Upper lobe of left lung (tissue), 6 donors: ENCODE measurements around the gene SZRD1. TPM values are rescaled to one million over a fixed set of nuclear protein-coding genes. Genes with fewer than 3 reads are reported as not detected.

Experiments used
- ATAC-seq, 2 donors: fragments of 200-7000 bp; cut with Tn5 transposase; one replicate each; pipeline ENCODE4 v1.9.1; 2022; ENCODE audit warnings: mild to moderate bottlenecking in 2 of 2, moderate library complexity in 2 of 2; ENCODE audit not compliant: low FRiP score in 2 of 2
- DNase-seq, 2 donors: peaks; one replicate each; pipeline ENCODE4 v3.0.0-alpha.2; 2019 to 2020
- H3K27ac ChIP-seq, 4 donors: fragments of 200-600 bp; sonication (generic); one replicate each; pipeline ENCODE4 v1.5.1; 2016 to 2019
- H3K27me3 ChIP-seq, 4 donors: fragments of 200-600 bp; sonication (generic); one replicate each; pipeline ENCODE4 v1.5.1; 2017 to 2019
- H3K36me3 ChIP-seq, 4 donors: fragments of 200-600 bp; sonication (generic); one replicate each; pipeline ENCODE4 v1.5.1; 2016 to 2019
- H3K4me1 ChIP-seq, 4 donors: fragments of 200-600 bp; sonication (generic); one replicate each; pipeline ENCODE4 v1.5.1; 2018 to 2019
- H3K4me3 ChIP-seq, 4 donors: fragments of 200-600 bp; sonication (generic); one replicate each; pipeline ENCODE4 v1.5.1; 2017 to 2019; ENCODE audit warnings: mild to moderate bottlenecking in 2 of 4, moderate library complexity in 1 of 4
- H3K9me3 ChIP-seq, 4 donors: fragments of 200-600 bp; sonication (generic); one replicate each; pipeline ENCODE4 v1.5.1; 2018 to 2019
- EP300 ChIP-seq, 4 donors: sonication (generic); formaldehyde crosslinking; IDR thresholded peaks; one replicate each; pipeline ENCODE4 v1.5.1; 2017; ENCODE audit warnings: antibody characterized with exemption in 4 of 4, control low read depth in 2 of 4
- POLR2A ChIP-seq, 4 donors: fragments of 450-650 bp; IDR thresholded peaks; one replicate each; pipeline ENCODE4 v1.5.1; 2016 to 2017; ENCODE audit warnings: antibody characterized with exemption in 4 of 4, mild to moderate bottlenecking in 2 of 4
- POLR2AphosphoS5 ChIP-seq, 2 donors: sonication (generic); formaldehyde crosslinking; IDR thresholded peaks; one replicate each; pipeline ENCODE4 v1.5.1; 2017; ENCODE audit warnings: antibody characterized with exemption in 2 of 2
- WGBS, 2 donors: methylation state at CpG; one replicate each; pipeline ENCODE4 v1.1.5; 2017 to 2018; 5-methylcytosine and 5-hydroxymethylcytosine counted together
- total RNA-seq, 6 donors: library from RNA; depleted of rRNA in 4 of 6; stranded (reverse); fragments of >200 nt in 4 of 6; gene quantifications; one replicate each; pipeline versions ENCODE4 v1.1.0 to v1.2.1, GENCODE V29; 2016 to 2021
- TF ChIP-seq, protein P1 (sequence below), 6 experiments: fragments of 450-650 bp in 4 of 6; fragments of 200-600 bp in 2 of 6; sonication (generic) in 2 of 6; IDR thresholded peaks; one replicate each; pipeline ENCODE4 v1.5.1; 2016 to 2019; ENCODE audit warnings: antibody characterized with exemption in 6 of 6
- donor health status: DM: no; HTN: no; CAD: no; lungs with moderate emphysema.
- donor health status: DM: no; HTN: yes; CAD: no; lungs with severe emphysema.

SZRD1 gene, protein sequence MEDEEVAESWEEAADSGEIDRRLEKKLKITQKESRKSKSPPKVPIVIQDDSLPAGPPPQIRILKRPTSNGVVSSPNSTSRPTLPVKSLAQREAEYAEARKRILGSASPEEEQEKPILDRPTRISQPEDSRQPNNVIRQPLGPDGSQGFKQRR
- 100 to 1,000 TPM in 2 of 6 donors, 10 to 100 TPM in 4; 30.4 to 136 (median 58.3) TPM for total RNA-seq

DNA sequence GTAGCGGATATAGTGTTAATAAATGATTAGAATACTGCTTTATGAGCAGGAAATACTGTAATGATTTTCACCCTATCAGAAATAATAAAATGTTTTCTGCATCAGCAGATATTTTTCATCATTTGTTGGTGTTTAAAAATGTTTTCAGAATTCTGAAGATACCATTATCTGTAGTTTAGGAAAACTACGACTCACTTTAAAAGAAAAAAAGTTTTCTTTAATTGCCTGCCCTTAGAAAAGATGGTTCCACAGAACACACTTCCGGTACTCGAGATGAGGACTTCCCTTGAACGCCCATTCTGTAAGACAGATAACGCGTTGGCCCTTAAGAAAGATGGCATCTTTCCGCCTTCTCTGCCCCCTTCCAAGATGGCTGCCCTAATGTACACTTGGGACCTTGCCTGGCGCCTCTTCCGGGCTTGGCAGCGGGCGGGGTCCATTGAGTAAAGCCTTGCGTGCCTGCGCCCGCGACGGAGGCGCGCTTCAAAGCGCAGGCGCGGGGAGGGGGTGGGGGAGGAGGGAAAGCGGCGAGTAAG lies at the start of gene SZRD1:
Gene SZRD1, plus strand, starts transcription at position 521 of the 536 bp plus-strand sequence. CDS start 16 bp downstream, outside the sequence.
- H3K4me3 ChIP-seq = peak within 1 kb of the TSS; percentile 65 to 91 (median 78)
- WGBS, 2 donors = 2 to 3% methylated on average over 19 to 24 of the region's 24 CpGs

DNA sequence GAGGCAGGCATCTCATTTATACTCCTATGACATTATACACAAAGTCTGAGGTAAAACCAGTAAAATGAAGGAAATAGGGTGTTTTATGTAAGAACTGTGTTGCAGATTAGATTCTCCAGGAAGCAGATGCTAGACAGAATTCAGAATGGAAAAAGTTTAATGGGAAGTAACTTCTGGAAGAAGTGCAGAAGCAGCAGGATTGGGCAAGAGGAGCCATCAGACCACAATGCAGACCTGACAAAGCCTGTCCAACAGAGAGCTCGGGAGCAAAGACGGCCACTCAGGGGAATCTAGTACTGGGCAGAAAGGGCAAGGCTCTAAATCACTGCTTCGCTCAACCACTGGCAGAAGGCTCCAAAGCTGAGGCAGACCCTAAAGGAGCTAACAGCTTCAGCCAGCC lies 48.5 kb upstream of the SZRD1 start:
- peak in 1 of 2 donors; percentile 43 for DNase-seq
- no peaks in the 10 kb centered on the region for H3K27me3 ChIP-seq
- 64 to 65% methylated on average over 3 of the region's 3 CpGs for WGBS, 2 donors
- H3K4me3 ChIP-seq = no peak overlapping the region
- H3K27ac ChIP-seq = no peak overlapping the region
- peaks cover 4 to 49% (median 16%) of the 10 kb centered on the region in 4 donors for H3K4me1 ChIP-seq
- peak; percentile 65 to 77 for ATAC-seq
- H3K9me3 ChIP-seq = no peaks in the 10 kb centered on the region
- H3K36me3 ChIP-seq = peaks cover 5 to 16% (median 10%) of the 10 kb centered on the region in 4 donors
- TF ChIP-seq, protein P1, sequence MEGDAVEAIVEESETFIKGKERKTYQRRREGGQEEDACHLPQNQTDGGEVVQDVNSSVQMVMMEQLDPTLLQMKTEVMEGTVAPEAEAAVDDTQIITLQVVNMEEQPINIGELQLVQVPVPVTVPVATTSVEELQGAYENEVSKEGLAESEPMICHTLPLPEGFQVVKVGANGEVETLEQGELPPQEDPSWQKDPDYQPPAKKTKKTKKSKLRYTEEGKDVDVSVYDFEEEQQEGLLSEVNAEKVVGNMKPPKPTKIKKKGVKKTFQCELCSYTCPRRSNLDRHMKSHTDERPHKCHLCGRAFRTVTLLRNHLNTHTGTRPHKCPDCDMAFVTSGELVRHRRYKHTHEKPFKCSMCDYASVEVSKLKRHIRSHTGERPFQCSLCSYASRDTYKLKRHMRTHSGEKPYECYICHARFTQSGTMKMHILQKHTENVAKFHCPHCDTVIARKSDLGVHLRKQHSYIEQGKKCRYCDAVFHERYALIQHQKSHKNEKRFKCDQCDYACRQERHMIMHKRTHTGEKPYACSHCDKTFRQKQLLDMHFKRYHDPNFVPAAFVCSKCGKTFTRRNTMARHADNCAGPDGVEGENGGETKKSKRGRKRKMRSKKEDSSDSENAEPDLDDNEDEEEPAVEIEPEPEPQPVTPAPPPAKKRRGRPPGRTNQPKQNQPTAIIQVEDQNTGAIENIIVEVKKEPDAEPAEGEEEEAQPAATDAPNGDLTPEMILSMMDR (IDR thresholded peaks at IDR 0.05) = no peak
- TF ChIP-seq EP300 (IDR thresholded peaks at IDR 0.05) (no peak), POLR2A (IDR thresholded peaks at IDR 0.05) (no peak), POLR2AphosphoS5 (IDR thresholded peaks at IDR 0.05) (no peak)

More for the DNA sequence above, at the start of gene SZRD1:
- TF ChIP-seq EP300 (IDR thresholded peaks at IDR 0.05) (peak in 1 of 4 donors; percentile 55), POLR2A (IDR thresholded peaks at IDR 0.05) (no peak), POLR2AphosphoS5 (IDR thresholded peaks at IDR 0.05) (peak; percentile 89 to 90)
- TF ChIP-seq, protein P1 (IDR thresholded peaks at IDR 0.05) = no peak
- H3K27me3 ChIP-seq = no peaks in the 10 kb centered on the region
- no peaks in the 10 kb centered on the region for H3K9me3 ChIP-seq
- peaks cover 35 to 64% (median 44%) of the 10 kb centered on the region in 4 donors for H3K4me1 ChIP-seq
- no peaks in the 10 kb centered on the region for H3K36me3 ChIP-seq
- H3K27ac ChIP-seq = peak within 1 kb of the TSS; percentile 96 to 99 (median 98)
- DNase-seq (peak; percentile 98), ATAC-seq (peak; percentile 96 to 98)

DNA sequence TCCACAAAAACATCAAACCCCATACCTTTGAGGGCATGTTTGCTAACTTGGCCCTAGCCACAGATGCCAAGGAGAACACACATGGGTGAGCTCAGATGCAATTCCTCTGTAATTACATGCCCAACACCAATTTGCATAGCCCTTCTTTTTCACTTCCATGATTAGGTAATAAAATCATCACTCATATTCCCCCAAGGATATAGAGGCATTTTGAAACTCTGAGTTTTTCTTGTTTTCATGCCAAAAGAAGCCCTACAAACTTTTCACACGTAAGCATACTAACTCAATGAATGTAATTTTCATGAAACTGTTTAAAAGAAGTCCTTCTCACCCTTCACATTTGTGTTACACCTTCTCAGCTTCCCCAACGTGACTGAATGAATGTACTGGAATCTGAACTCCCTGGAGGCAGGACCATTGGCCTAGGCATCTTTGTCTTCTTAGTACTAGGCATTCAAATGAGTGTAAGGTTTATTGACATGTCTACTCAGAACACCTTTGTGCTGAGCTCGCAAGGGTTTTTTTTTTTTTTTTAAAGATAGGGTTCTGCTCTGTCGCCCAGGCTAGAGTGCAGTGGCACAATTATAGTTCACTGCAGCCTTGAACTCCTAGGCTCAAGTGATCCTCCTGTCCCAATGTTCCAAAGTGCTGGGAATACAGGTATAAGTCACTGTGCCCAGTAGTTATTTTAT lies 45.7 kb upstream of the SZRD1 start:
- no peak for ATAC-seq

DNA sequence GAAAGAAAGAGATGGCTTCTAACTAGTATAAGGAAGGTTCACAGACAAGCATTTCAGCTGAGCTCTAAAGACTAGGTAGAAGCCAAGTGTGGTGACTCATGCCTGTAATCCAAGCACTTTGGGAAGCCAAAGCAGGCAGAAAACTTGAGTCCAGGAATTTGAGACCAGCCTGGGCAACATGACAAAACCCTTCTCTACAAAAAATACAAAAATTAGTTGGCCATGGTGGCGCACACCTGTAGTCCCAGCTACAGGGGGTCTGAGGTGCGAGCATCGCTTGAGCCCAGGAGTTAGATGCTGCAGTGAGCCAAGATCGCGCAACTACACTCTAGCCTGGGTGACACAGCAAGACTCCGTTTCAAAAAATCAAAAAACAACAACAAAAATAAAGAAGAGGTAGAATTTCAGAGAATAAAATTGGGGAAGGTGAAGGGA lies 42.6 kb upstream of the SZRD1 start:
- ATAC-seq = peak; percentile 67 to 79
- H3K4me1 ChIP-seq = peaks cover 5 to 42% (median 14%) of the 10 kb centered on the region in 4 donors
- 88 to 95% methylated on average over 6 of the region's 6 CpGs for WGBS, 2 donors

More for the DNA sequence above, 45.7 kb upstream of the SZRD1 start:
- H3K4me1 ChIP-seq = peaks cover 9 to 41% (median 21%) of the 10 kb centered on the region in 4 donors
- DNase-seq = no peak
- H3K9me3 ChIP-seq = no peaks in the 10 kb centered on the region
- no peak overlapping the region for H3K4me3 ChIP-seq
- H3K36me3 ChIP-seq = no peaks in the 10 kb centered on the region
- TF ChIP-seq POLR2A (IDR thresholded peaks at IDR 0.05) (no peak), EP300 (IDR thresholded peaks at IDR 0.05) (no peak), POLR2AphosphoS5 (IDR thresholded peaks at IDR 0.05) (no peak)
- TF ChIP-seq, protein P1 (IDR thresholded peaks at IDR 0.05) = no peak
- H3K27ac ChIP-seq = no peak overlapping the region
- no peaks in the 10 kb centered on the region for H3K27me3 ChIP-seq
- 80 to 84% methylated on average over 4 of the region's 4 CpGs for WGBS, 2 donors

More for the DNA sequence above, 42.6 kb upstream of the SZRD1 start:
- no peaks in the 10 kb centered on the region for H3K36me3 ChIP-seq
- H3K27me3 ChIP-seq = no peaks in the 10 kb centered on the region
- H3K27ac ChIP-seq = peak overlapping the region in 1 of 4 donors; percentile 9
- TF ChIP-seq EP300 (IDR thresholded peaks at IDR 0.05) (no peak), POLR2A (IDR thresholded peaks at IDR 0.05) (no peak), POLR2AphosphoS5 (IDR thresholded peaks at IDR 0.05) (no peak)
- TF ChIP-seq, protein P1 (IDR thresholded peaks at IDR 0.05) = no peak
- H3K9me3 ChIP-seq = no peaks in the 10 kb centered on the region
- H3K4me3 ChIP-seq = no peak overlapping the region
- DNase-seq = peak in 1 of 2 donors; percentile 66
